GM18508 (cell line): ENCODE measurements around the gene RFTN1.

Experiments used
- ATAC-seq: cut with Tn5 transposase; IDR thresholded peaks from one replicate; pipeline ENCODE4 v1.9.1; 2021; ENCODE audit warnings: moderate number of reproducible peaks; ENCODE audit not compliant: insufficient read depth, unreplicated experiment

RFTN1 gene

GRCh38 chr3:16337856-16338540 lies 175.5 kb downstream of the RFTN1 start:
- ATAC-seq, result no peak

- no peak for ATAC-seq
These were observed 176.7 kb downstream of the RFTN1 start for GRCh38 chr3:16336825-16337224.

- ATAC-seq, result no peak
These were observed 177.5 kb downstream of the RFTN1 start for GRCh38 chr3:16335772-16336645.

- ATAC-seq, result no peak
These were observed 178.2 kb downstream of the RFTN1 start for GRCh38 chr3:16335333-16335732.

GRCh38 chr3:16334909-16335308 lies 178.6 kb downstream of the RFTN1 start:
- ATAC-seq, result no peak

- ATAC-seq, result no peak
These were observed 180.5 kb downstream of the RFTN1 start for GRCh38 chr3:16332904-16333426.

GRCh38 chr3:16331319-16331883 lies 182.1 kb downstream of the RFTN1 start:
- ATAC-seq, result no peak

- no peak for ATAC-seq
These were observed 183.1 kb downstream of the RFTN1 start for GRCh38 chr3:16330351-16330750.

GRCh38 chr3:16329826-16330129 lies 183.7 kb downstream of the RFTN1 start:
- ATAC-seq, result no peak

GRCh38 chr3:16329036-16329825 lies 184.3 kb downstream of the RFTN1 start:
- no peak for ATAC-seq

- ATAC-seq, result no peak
These were observed 185.4 kb downstream of the RFTN1 start for GRCh38 chr3:16328124-16328523.

GRCh38 chr3:16326724-16327349 lies 186.7 kb downstream of the RFTN1 start:
- no peak for ATAC-seq

- ATAC-seq, result no peak
These were observed 187.6 kb downstream of the RFTN1 start for GRCh38 chr3:16325850-16326249.

GRCh38 chr3:16323737-16324136 lies 189.8 kb downstream of the RFTN1 start:
- ATAC-seq, result no peak

- ATAC-seq, result no peak
These were observed 191.3 kb downstream of the RFTN1 start for GRCh38 chr3:16322189-16322588.

GRCh38 chr3:16320711-16321110 lies 192.8 kb downstream of the RFTN1 start:
- no peak for ATAC-seq

- ATAC-seq, result no peak
These were observed 193.8 kb downstream of the RFTN1 start for GRCh38 chr3:16319723-16320122.

- ATAC-seq, result no peak
These were observed 194.2 kb downstream of the RFTN1 start for GRCh38 chr3:16319307-16319706.

- ATAC-seq, result no peak
These were observed 195.3 kb downstream of the RFTN1 start for GRCh38 chr3:16318176-16318575.

GRCh38 chr3:16317561-16317945 lies 195.9 kb downstream of the RFTN1 start:
- no peak for ATAC-seq
